ENCODE measurements around the gene LHPP.

LHPP gene

DNA sequence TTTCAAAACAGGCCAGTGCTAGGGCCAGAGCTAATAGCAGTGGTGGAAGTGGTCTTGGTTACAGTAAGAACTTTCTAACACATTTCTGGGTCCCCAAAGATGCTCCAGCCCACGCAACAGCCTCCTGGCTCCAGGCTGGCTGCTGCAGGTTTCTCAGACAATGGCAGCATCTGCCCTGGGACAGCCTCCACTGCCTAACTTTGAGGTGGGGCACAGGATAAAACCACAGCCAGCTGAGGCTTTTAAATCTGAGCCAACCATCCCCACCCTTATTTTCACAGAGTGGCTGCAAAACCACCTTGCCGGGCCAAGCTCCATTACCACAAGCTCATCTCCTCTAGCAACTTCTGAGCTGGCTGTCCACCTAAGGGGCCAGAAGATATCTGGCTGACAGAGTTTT is 197.8 kb downstream of the LHPP start:
- DNase-seq (ENCODE audit: low read depth) = no peak

DNA sequence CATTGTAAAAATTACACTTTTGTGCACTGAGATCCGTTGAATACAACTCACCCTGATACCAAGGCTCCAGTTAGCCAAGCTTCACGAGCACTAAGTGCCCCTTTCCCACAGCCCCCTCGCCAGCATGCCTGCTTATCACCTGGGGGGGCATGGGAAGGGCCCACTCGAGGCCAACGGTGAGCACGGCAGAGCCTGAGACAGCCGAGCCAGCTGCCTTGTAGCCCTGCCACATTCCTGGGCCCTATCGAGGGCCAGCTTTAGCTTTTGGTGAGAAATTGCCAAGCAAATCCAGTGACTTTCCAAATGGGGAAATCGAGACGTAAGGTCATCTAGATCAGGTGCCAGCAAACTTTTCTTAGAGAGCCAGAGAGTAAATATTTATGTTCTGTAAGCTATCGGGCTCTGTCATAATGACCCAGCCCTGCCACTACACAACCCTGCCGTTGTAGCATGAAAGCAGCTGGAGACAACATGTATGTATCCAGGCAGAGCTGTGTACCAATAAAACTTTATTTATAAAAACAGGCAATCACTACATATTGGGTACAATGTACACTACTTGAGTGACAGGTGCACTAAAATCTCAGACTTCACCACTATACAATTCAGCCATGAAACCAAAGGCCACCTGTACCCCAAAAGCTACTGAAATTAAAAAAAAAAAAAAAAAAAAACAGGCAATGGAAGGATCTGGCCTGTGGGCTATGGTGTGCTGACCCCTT is 198.9 kb downstream of the LHPP start:
- no peak for DNase-seq (ENCODE audit: low read depth)

DNA sequence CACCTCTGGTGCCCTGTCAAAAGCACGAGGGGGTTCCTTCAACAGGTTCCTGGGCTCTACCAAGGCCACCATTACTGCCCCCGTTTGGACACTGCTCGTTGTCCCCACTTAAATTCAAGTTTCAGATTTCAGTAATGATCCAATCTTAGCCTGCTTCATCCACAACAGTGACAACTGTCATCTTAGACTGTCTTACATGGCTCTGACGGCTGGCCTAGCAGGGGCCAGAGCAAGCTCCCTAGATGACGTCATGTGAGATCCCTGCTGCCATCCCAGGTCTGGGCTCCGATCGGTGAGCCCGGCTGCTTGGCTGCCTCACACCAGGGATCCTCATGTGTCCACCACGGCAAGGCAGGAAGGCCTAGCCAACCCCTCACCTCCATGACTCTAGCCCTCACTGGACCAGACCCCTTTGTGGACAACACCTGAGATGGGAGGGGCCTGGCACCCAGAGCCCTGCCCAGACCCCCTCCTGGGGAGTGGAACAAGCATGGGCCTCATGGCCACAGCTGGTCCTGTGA is 200.1 kb downstream of the LHPP start:
- DNase-seq (ENCODE audit: low read depth) = no peak

DNA sequence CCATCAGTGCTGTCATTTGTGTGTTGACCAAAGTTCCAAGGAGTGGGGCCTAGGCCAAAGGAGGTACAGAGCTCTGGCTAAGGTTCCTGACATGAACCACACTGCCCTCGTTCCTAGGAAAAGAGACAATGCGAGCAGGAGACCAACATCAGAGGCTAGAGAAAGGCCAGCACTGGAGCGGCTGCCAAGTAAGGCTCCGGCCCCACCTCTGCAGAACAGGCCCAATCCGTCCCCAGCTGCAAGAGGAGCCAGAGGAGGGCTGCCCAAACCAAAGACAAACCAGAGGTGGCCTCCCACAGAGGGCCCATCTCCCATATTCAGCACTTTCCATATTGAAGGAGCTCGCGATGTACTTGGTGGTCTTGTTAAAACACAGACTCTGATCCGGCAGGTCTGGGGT is 201.6 kb downstream of the LHPP start:
- no peak for DNase-seq (ENCODE audit: low read depth)

All from activated gamma-delta T cell treated with anti-CD3 and anti-CD28 coated beads, Interleukin-2, amount 50 U/mL, for 16 hours (primary cell).